Hematopoietic multipotent progenitor cell treated with erythropoietin and hydrocortisone succinate and interleukin-3 and kit ligand, for 4 days (in vitro differentiated cells): ENCODE results near the gene EGFLAM.

Experiments used
- DNase-seq: peaks from one replicate; pipeline ENCODE4 v3.0.0-alpha.2; 2015

The EGFLAM gene

GRCh38 chr5:38423276-38424147 is 165.2 kb downstream of the EGFLAM start:
- no peak for DNase-seq

GRCh38 chr5:38424148-38425060 is 166.0 kb downstream of the EGFLAM start:
- no peak for DNase-seq

DNA sequence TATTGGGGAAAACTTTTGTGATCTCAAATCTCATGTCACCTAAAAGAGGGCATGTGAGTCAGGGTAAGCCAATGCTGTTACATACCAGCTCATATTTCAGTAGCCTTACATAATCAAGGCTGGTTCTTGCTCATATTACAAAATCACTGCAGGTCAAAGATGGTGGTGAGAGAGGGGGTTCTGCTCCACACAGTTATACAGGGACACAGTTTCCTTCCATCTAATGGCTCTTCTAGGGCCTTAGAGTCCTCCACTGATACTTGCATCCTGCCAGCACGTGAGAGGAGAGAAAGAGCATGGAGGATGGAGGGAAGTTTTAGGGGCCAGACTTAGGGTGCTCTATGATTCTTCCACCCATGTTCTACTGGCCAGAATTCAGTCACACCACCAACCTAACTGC is 168.1 kb downstream of the EGFLAM start:
- DNase-seq: no peak

GRCh38 chr5:38426986-38427950 is 168.9 kb downstream of the EGFLAM start:
- DNase-seq: no peak

GRCh38 chr5:38431242-38431853 is 173.0 kb downstream of the EGFLAM start:
- no peak for DNase-seq

GRCh38 chr5:38433160-38433861 is 175.0 kb downstream of the EGFLAM start:
- no peak for DNase-seq

GRCh38 chr5:38434966-38435705 is 176.8 kb downstream of the EGFLAM start:
- DNase-seq: no peak

GRCh38 chr5:38438757-38439156 is 180.4 kb downstream of the EGFLAM start:
- no peak for DNase-seq

- DNase-seq: peak; percentile 93
Measured at GRCh38 chr5:38441453-38442246, 183.3 kb downstream of the EGFLAM start.

DNA sequence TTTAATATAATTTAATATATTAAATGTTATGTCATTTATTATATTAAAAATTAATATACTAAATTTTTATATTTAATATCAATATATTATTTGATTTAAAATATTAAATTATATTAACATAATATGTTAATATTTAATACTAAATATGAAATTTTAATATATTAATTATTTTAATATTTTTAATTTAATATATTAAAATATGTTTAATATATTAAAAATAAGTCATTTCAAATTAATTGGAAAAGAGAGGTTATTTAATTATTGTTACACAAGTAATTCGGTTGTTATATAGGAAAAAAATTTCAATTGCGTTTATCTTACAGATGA is 183.9 kb downstream of the EGFLAM start:
- DNase-seq: no peak

- DNase-seq: no peak
Measured at GRCh38 chr5:38443390-38443789, 185.0 kb downstream of the EGFLAM start.

DNA sequence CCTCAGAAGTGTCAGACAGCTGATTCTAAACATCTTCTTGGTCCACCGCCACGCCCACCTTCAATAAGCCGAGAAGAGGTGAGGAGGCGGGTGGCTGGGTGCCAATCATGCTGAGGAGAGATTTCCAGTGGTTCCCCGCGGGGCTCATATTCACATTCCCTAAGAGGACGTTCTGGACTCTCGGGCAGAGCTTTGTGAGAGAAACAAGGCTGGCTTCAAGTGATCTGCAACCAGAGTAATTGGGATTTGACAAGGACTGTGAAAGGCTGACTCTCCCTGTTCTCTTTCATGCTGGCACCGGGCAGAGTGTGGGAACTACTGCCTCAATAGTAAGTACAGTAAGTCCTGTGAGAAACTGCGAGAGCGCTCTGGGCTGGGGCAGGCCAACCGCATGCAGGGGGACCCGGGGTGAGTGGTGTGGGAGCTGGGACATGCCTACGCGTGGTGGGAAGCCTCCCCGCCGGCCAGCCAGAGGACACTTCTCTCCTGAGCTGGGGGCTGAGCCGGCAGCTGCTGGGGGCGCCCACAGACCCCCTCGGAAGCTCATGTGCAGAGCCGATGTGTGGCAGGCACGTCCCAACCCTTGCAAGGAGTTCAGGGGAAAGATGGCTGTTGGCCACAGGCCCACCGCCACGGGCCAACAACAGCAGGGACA is 187.1 kb downstream of the EGFLAM start:
- no peak for DNase-seq

DNA sequence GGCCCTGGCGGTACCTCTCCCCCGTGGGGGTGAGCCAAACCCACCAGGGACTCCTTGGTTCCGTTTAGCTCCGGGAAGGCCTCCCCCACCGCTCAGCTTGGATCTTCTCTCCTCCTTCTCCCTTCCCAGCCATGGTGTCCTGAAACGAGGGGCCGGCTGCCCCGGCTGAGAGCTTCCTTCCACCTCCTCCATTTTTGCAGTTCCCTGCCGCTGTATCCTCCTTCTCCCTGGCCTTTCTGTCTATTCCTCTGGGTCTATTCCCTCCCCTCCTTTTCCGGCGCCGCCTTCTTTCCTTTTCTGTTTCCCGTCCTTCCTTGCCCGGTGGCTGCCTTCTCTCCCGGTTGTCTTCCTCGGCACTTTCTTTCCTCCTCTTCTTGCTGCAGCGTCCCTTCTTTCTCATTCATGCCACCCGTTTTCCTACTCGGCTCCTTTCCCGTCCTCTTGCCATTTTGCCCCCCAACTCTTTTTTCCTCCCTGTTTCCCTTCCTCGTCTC is 187.7 kb downstream of the EGFLAM start:
- DNase-seq: no peak

DNA sequence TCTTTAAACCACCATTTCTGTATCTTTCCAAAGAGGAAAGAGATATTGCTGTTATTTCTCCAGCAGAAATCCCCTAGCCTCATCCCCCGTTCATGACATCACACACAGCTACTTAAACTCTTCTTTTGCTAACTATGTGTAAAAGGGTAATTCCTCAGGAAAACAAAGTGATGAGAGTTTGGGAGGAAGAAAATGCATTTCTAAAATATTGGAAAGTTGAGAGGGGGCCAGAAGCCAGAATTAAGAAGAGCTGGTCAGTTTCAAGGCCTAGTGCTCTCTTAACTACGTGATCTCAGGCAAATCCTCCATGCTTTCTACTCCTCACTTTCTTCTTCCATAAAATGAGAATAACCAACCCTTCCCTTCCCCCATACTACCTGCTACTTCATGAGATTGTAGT is 188.7 kb downstream of the EGFLAM start:
- no peak for DNase-seq

GRCh38 chr5:38447786-38448185 is 189.4 kb downstream of the EGFLAM start:
- no peak for DNase-seq

- no peak for DNase-seq
Measured at GRCh38 chr5:38448568-38449350, 190.4 kb downstream of the EGFLAM start.

GRCh38 chr5:38450627-38451026 is 192.3 kb downstream of the EGFLAM start:
- no peak for DNase-seq

- no peak for DNase-seq
Measured at GRCh38 chr5:38451074-38451725, 192.8 kb downstream of the EGFLAM start.
